Activated CD8-positive, alpha-beta memory T cell treated with anti-CD3 and anti-CD28 coated beads for 1 hour (primary cell): ENCODE results near the gene GNB5.
A peak's percentile ranks its signal among the peaks of the same experiment; 100 is the strongest.
"Not testable (repeated sequence)": the region's sequence is repeated elsewhere in the genome, so short reads cannot be mapped to it uniquely, and the experiment has no call there.

Experiments used
- DNase-seq, 2 donors: peaks; one replicate each; pipeline ENCODE4 v3.0.0-alpha.2; 2020; ENCODE audit warnings: low read depth in 1 of 2; ENCODE audit errors: extremely low read depth in 1 of 2

GNB5 gene

GRCh38 chr15:52097180-52097579 lies 94.0 kb downstream of the GNB5 start:
- no peak for DNase-seq

- not testable (repeated sequence) for DNase-seq
Observed at GRCh38 chr15:52096536-52096935, 94.7 kb downstream of the GNB5 start.

- no peak for DNase-seq
Observed at GRCh38 chr15:52095597-52096262, 95.5 kb downstream of the GNB5 start.

- no peak for DNase-seq
Observed at GRCh38 chr15:52094811-52095584, 96.2 kb downstream of the GNB5 start.

GRCh38 chr15:52093539-52094510 lies 97.4 kb downstream of the GNB5 start:
- no peak for DNase-seq

- DNase-seq, result no peak
Observed at GRCh38 chr15:52093167-52093538, 98.0 kb downstream of the GNB5 start.

- DNase-seq, result no peak
Observed at GRCh38 chr15:52090193-52090592, 101.0 kb downstream of the GNB5 start.

- no peak for DNase-seq
Observed at GRCh38 chr15:52086011-52086786, 105.0 kb downstream of the GNB5 start.

GRCh38 chr15:52085299-52085698 lies 105.9 kb downstream of the GNB5 start:
- DNase-seq, result no peak

GRCh38 chr15:52083603-52084002 lies 107.6 kb downstream of the GNB5 start:
- no peak for DNase-seq

- not testable (repeated sequence) for DNase-seq
Observed at GRCh38 chr15:52083037-52083359, 108.2 kb downstream of the GNB5 start.

GRCh38 chr15:52082197-52083036 lies 108.8 kb downstream of the GNB5 start:
- DNase-seq, result no peak

GRCh38 chr15:52080706-52081392 lies 110.3 kb downstream of the GNB5 start:
- DNase-seq, result no peak

GRCh38 chr15:52080031-52080430 lies 111.2 kb downstream of the GNB5 start:
- DNase-seq, result no peak

- peak; percentile 66 to 80 for DNase-seq
Observed at GRCh38 chr15:52078876-52079700, 112.1 kb downstream of the GNB5 start.

GRCh38 chr15:52078197-52078875 lies 112.9 kb downstream of the GNB5 start:
- no peak for DNase-seq

GRCh38 chr15:52076889-52077781 lies 114.1 kb downstream of the GNB5 start:
- DNase-seq, result no peak
